Right kidney (tissue), 1 donor: ENCODE measurements around the gene OXT.
"Not testable (repeated sequence)": the region's sequence is repeated elsewhere in the genome, so short reads cannot be mapped to it uniquely, and the experiment has no call there.

ENCODE experiments used
- DNase-seq: peaks from one replicate; pipeline ENCODE4 v3.0.0-alpha.2; 2016

OXT gene

GRCh38 chr20:3047486-3048419 is 23.7 kb upstream of the OXT start:
- no peak for DNase-seq

GRCh38 chr20:3051385-3052019 is 19.9 kb upstream of the OXT start:
- no peak for DNase-seq

- no peak for DNase-seq
These were observed 11.9 kb upstream of the OXT start for GRCh38 chr20:3059489-3059888.

GRCh38 chr20:3064119-3064518 is 7.3 kb upstream of the OXT start:
- DNase-seq, result not testable (repeated sequence)

GRCh38 chr20:3067139-3068014 is 4.0 kb upstream of the OXT start:
- DNase-seq, result no peak

- DNase-seq, result no peak
These were observed 3.3 kb upstream of the OXT start for GRCh38 chr20:3068075-3068474.

GRCh38 chr20:3068986-3069900 is 2.2 kb upstream of the OXT start:
- no peak for DNase-seq

GRCh38 chr20:3070725-3071124 is 695 bp upstream of the OXT start:
- DNase-seq, result no peak

- no peak for DNase-seq
These were observed 182 bp upstream of the OXT start for GRCh38 chr20:3071266-3071609.

GRCh38 chr20:3072530-3073250 is 1.3 kb downstream of the OXT start:
- DNase-seq, result no peak

GRCh38 chr20:3073251-3073643 is 1.8 kb downstream of the OXT start:
- not testable (repeated sequence) for DNase-seq

GRCh38 chr20:3074812-3075211 is 3.4 kb downstream of the OXT start:
- no peak for DNase-seq

GRCh38 chr20:3075315-3075714 is 3.9 kb downstream of the OXT start:
- DNase-seq, result not testable (repeated sequence)

- no peak for DNase-seq
These were observed 6.3 kb downstream of the OXT start for GRCh38 chr20:3077618-3078134.

GRCh38 chr20:3080939-3081388 is 9.5 kb downstream of the OXT start:
- no peak for DNase-seq

GRCh38 chr20:3081641-3082040 is 10.2 kb downstream of the OXT start:
- DNase-seq, result no peak

GRCh38 chr20:3082306-3082951 is 11.0 kb downstream of the OXT start:
- peak; percentile 26 for DNase-seq

GRCh38 chr20:3082955-3083952 is 11.8 kb downstream of the OXT start:
- DNase-seq, result no peak
